NCI-H1694 treated with DMSO at 0.1 percent for 48 hours (cell line): ENCODE results near the gene TRIO.
"Not testable (repeated sequence)": the region's sequence is repeated elsewhere in the genome, so short reads cannot be mapped to it uniquely, and the experiment has no call there.

Source experiments
- DNase-seq: peaks from one replicate; lab custom pipeline; 2025; lab: John Stamatoyannopoulos, UW

Gene TRIO

DNA sequence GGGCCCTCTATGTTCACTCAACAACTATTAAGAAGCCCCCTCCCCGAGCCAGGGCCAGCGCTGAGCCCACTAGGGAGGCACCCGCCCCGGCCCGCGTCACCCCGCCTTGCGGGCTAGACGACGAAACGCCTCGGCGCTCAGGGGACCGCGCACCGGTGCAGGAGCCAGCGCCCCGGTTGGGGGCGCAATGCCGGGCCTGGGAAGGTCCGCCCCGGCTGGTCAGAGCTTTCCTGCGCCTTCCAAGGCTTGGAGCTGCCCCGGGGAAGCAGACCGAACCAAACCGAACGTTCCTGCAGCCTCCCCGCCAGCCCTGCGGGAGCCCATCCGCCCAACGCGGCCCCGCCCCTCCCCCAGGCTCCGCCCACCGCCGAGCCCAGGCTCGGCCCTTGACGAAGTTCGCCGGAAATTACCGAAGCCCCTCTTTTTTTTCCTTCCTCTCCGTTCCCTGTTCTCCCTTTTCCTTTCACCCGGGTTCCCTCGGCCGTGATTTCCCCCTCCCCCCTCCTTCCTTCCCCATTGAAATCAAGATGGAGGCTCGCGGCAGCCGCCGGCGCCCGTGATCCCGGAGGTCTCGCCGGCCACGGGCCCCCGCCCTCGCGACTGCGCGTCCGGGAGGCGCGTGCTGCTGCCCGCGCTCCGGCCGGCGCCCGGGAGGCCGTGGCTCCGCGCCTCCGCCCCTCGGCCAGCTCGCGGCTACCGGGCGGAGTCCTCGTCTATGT lies at the start of gene TRIO:
Gene TRIO (plus strand): TSS at position 516 of the 719 bp plus-strand sequence. CDS start 384 bp downstream, outside the sequence.
- DNase-seq: peak; percentile 90

DNA sequence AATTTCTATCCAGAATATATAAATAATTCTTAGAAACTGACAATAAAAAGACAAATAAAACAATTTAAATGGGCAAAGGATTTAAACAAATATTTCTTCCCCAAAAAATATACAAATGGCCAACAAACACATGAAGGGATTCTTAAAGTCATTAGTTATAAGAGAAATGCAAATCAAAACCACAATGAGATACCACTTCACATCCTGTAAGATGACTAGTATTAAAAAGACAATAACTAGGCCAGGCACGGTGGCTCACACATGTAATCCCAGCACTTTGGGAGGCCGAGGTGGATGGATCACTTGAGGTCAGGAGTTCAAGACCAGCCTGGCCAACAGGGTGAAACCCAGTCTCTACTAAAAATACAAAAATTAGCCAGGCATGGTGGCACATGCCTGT lies 45.8 kb upstream of the TRIO start:
- not testable (repeated sequence) for DNase-seq

DNA sequence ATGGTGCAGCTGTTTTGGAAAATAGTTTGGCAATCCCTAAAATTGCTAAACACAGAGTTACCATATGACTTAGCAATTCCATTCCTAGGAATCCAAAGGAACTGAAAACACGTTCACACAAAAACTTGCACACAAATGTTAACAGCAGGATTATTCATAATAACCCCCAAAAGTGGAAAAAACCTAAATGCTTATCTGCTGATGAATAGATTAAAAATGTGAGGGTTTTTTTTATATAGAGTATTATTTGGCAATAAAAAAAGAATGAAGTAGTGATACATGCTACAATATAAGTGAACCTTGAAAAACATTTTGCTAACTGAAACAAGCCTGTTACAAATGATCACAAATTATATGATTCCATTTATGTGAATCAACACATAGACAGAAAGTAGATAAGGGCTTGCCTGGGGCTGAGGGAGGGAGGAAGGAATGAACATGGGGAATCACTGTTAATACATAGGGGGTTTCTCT lies 45.1 kb upstream of the TRIO start:
- no peak for DNase-seq

DNA sequence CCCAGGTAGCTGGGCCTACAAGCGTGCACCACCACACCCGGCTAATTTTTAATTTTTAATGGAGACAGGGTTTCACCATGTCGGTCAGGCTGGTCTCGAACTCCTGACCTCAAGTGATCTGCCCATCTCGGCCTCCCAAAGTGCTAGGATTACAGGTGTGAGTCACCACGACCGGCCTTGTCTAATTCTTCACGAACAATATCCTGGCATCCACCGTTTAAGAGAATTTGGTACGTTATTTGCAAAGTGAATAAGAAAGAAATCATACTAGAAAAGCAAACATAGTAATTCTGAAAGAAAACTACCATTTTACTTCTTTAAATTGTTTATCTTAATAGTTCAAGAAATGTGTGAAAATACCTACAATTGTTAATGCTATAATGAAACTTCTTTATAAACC lies 42.9 kb upstream of the TRIO start:
- DNase-seq: no peak

DNA sequence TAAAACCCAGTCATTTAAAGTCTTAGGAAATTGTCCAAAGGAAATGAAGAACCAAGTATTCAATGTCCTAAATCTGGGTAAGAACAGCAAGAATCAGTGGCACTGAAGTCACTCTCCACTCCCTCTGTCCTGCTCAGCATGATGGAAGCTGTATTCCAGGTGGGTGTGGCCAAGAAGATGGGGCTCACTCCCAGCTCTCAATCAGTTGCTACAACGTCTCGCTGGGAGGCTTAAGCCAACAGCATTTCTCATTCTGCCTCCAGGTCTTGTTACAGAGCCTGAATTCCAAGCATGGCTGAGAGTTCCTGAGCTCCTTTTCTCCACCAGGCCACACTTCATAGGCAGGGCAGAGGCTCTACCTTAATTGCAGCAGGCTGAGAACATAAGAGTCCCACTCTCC lies 41.2 kb upstream of the TRIO start:
- no peak for DNase-seq

DNA sequence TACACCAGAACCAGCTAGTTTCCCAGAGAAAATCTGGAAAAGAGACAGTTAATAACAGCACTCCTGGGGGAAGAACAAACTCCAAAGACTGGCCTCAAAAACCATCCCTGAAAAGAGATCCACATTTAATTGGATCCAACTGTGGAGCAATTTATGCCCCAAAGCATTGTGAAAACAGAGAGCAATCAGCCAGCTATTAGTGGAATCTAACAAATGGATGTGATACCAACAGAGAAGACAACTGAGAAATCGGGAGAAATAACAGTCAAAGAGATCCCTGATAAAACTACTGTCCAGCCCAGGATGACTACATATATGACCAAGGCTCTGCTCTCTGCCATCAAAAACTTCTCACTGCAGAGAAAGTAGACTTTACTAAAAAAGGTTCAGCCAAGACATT lies 40.5 kb upstream of the TRIO start:
- no peak for DNase-seq

DNA sequence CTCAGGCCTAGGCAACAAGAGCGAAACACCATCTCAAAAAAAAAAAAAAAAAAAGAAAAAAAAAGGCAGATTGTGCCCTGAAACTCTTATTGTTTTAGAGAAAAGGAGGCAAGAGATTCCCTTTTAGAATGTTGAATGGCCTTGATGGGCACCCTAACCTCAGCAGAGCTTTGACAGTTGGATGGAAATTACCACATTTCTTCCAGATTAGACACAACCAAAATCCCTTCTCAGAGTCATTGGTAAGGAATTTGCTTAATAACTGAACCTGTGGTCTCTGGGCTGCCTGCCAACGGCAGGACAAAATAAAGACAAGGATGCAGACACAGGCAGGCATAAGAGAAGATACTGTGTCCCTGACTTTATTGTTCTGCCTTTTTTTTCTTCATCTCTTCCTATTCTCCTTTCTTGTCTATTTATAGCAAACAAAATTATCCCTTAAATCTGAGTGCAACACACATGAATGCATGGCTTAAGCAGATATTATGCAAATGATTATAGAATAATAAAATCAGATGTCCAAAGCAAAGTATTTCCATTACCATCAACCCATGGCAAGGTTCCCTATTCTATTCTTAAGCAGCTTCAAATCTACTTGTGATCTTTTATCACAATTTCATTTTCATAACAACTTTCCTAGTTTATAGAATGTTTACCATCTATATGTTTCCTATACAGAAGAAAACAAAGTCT lies 37.3 kb upstream of the TRIO start:
- no peak for DNase-seq

DNA sequence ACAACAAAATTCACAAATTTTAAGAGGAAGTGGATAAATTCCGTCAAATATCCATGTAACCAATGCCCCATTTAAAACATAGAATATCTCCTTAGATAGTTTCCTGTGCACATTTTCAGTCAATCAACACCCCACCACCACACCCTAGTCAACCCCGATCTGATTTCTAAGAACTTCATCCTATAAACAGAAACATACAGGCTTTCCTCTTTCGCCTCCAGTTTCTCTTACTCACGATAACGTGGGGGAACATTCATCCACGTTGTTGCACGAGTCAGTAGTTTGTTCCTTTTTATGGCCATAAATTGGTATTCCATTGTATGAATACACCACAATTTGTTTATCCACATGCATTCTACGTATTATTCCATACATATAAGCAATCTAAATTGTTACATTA lies 35.6 kb upstream of the TRIO start:
- DNase-seq: no peak

DNA sequence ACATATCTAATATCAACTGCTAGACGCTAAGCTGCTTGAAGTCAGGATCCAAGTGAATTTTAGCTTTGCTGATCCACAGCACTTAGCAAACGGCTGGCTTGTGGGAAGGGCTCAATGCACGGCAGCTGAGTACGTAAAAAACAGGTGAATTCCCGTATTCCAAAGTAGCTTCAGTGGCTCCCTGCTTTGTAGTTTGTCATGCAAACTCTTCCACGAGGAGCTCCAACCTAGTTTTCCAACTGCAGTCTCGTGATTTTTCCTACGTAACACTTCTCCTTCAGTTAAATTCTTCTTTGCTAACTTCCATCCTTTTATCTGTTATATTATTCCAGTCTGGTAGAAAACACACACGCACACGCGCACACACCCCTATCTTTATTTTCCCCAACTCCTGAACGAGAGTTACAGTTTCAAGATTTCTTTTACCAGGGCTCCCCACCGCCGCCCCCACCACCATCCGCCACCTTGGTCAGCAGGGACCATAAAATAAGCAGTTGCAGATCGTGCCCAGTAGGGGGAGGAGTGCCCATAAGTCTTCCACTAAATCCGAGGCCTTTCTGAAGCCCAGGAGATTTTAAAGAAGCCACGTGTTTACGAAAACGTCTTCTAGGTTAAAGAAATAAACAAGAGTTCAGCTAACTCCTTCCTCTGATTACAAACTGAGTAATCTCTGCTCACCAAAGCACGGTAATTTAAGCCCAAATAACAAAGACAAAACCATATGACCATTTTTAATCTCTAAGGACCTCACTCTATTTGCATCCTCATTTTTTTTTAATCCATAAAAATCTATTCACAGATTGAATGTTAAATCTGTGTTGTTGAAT lies 34.8 kb upstream of the TRIO start:
- DNase-seq: peak; percentile 49

DNA sequence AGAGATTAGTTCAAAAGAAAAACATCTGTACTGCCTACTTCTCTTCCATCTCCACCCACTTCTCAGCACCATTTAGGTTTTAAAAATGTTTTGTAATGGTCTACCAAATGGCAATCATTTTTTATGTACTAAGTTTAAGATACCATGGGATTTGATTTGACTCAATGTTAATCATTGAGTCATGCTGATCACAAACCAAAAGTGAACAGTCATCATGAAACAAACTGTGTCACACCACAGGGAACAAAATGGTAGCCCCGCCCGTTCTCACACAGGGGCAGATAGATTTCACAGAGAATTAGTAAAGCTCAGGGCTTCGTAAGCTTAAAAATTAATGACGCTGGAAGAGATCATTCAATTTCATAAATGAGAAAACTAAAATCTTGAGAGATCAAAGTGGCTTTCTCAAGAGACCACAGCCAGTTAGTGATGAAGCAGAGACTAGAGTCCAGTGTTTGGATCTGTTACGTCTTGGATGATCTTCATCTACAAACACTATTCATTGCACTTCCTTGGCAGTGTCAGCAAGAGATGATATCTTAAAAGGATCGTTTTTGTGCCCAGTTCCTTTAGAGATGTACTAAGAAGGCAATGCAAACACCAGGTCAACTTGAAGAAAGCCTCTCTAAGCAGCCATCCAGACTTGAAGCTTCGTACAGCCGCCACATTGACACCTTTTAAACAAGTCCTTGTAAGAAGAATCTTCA lies 33.9 kb upstream of the TRIO start:
- DNase-seq: no peak

DNA sequence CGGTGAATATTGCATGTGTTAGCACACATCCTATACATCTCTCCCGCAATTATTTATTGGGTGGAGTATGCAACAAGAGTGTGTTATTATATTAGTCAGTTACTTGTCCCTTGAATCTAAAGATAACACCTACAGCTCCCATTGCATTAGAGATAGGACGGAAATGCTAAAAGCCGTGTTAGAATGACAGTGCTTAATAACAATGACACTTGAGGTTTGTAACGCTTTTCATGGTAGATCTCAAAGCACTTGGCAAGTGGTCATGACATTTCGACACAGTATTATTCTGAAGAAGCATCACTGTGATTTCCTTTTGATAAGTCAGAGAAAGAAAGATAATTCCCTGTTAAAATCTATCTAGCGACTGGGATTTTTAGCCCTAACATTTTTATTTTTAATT lies 33.4 kb upstream of the TRIO start:
- no peak for DNase-seq

DNA sequence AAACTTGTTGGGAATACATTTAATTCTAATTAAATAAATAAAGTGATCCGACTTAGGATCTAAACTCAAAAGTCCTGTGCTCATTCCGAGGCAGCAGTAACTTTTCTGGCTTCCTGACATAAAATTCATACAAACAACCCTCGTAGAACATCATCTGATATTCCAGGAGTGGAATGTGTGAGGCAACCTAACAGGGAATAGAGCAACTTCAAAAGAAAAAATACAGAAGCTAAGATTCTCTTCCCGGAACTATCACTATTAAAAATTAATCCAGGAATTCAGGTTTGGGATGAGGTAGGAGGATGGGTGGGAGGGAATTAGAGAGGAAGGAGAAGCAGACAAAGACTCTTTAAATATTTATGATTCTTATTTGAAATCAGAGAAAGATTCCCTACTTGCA lies 32.9 kb upstream of the TRIO start:
- no peak for DNase-seq

DNA sequence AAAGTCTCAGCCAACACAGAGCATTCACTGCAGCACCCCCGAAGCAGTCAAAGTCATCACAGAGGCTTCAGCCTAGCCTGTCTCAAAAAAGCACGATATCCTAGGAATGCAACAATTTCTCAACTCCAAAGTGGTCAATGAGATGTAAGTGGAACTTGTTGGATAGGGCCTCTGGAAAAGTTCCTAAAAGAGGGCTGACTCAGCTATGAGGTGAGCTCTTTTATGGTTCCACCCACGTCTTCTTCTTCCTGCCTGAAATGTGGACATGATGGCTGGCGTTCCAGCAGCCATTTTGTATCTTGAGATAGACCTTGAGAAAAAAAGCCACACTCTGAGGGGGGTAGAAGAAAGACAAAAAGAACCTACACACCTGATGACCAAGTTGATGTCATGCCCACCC lies 32.5 kb upstream of the TRIO start:
- DNase-seq: no peak

DNA sequence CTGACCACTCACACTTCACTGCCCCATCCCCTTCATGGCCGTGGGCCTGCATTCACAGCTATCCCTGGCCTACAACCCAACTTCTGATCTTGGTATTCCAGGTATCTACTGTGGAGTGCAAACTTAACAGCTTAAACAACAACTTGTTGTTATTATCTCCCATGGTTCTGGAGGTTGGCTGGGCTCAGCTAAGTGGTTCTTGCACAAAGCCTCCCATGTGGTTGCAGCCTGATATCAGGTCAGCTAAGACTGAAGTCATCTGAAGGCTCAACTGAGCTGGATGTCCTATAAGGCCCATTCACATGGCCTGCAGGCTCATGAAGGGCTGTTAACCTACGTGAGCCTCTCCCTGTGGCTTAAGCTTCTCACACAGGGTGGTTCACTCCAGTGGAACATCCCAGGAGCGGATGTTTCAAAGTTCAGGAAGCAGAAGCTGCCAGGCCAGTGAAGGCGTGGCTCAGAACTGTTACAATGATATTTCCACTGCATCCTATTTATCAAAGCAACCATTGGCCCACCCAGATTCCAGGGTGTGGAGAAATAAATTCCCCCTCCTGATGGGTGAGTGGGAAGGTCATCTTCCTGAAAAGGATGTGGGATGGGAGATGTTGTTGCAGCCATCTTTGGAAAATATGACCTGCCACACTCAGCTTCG lies 30.0 kb upstream of the TRIO start:
- no peak for DNase-seq

DNA sequence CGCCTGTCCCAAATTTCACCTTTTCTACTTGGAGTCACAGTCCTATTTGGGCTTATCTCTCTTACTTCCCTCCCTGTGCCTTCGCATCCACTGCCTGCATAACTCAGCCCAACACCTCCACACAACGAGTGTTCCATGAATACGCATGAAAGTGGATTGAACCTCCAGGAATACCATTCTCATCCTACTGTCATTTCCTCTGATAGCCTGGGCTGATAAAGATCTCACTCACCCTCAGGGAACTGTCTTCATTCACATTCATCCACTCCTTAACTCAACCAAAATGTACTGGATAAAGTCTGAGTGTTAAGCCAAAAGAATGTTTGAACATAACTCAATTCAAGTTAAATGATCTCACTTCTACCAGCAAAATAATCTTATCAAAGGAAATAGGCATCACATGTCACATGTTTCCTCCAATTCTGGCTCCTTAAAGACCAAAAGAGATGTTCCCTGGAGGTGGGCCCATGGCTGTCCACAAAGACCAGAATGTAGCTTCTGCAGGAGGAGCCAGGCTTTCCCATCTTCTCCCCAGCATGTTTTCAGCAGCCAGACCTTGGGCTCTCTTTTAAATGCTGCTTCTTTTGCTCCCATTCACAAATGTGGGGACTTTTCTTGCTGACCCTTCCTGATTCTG lies 28.4 kb upstream of the TRIO start:
- DNase-seq: no peak

DNA sequence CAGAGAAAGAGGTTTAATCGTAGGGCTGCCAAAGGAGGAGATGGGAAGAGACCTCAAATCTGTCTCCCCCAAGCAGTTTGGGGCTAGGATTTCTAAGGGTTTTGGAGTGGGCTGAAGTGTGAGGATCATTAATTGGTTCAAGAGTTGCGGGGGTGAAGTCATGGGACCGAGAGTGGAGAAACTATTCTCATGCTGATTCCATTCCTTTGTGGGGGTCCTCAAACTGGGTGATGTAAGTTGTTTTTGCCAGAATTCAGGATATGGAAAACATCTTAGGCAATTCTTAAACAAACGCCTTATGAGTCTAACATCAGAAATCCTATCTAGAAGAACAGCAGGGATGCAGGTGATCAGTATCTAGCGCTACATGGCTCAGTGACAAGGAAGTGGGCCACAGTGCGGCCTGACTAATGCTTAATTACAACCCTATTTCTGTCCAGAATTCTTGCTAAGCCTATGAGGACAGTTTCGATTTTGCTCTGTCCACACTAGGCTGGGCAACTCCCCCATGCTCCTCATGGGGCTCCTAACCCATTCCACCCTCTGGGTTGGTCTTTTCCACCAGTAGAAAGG lies 27.7 kb upstream of the TRIO start:
- DNase-seq: no peak

DNA sequence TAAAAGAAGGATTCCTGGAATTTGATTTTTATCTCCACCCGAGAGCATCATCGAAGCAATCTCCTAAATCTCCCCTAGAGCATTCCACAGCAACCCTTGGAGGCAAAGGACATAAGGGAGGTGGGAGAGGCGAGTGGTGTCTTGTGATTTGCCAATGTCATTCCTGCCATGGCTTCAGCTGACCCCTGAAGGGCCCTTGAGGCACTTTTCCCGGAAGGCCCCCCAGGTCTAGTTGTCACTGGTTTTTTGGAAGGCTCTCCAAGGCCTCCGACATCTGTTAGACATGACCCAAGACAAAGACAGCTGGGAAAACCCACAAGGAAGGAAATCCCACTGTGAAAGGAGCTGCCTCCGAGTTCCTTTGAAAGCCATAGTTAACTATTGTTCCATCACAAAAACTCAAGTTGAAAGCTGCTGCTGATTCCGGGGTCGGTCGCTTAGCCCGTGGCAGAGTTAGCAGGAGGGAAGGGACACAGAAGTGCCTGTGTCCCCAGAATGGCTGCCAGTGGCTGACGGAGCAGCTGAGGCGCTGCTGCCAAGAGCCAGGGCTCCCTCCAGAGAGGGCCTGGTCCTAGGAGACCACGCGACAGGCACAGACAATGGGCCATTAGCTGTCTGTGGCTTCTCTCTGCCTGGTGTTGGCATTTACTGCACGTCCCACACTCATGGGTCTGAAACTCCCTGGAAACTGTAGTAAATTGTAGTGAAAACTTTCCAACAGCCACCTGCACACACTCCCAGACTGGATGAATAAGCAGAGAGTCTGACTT lies 24.4 kb upstream of the TRIO start:
- DNase-seq: no peak

DNA sequence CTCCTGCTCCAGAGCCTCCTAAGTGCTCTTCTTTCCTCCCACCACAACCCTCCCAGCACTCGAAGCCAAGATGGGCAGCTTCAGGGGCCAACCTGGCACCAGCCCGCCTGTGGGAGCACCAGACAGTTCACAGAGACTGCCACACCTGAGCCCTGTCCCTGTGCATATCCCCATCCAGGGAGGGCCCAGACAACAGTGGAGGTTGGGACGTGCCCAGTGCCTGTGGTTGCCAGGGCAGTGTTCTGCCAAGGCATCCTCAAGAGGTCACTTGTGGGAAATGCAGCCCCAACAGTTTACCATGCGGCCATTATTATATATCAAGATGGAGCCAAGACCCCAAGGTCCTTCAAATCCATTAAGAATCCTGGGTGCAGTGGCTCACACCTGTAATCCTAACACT lies 23.0 kb upstream of the TRIO start:
- DNase-seq: no peak

DNA sequence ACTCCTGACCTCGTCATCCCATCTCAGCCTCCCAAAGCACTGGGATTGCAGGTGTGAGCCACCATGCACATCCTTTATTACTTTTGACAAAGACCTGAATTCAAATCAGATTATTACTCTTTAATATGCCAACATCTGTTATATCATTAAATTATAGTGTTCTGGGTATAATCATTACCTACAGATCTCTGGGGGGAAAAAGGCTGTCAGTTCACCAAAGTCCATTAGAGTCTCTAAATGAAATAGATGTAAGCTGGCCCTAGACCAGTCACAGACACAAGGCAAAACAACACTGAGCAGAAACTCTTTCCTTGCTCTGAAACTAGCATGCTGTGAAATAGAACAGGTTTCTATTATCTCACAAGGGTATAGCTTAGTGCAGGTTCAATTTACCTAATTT lies 21.6 kb upstream of the TRIO start:
- DNase-seq: no peak

DNA sequence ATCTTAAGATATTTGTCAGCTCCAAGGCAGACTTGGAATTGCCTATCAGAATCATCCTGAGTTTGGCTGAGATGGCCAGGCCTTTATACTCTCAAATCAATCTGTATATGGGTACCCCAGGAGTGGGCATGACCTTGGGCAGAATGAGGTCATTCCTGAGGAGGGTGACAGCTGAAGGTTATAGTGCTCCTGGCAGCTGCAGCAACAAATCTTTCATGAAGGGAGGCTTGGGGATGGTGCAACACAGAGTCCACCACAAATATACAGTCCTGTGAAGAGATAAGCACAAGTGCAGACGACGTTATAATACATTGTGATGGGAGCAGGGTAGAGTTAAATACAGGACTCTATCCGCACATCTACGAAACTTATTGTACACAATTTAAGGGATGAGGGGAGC lies 21.1 kb upstream of the TRIO start:
- DNase-seq: no peak
